HUDEP-2 (cell line): ENCODE measurements around the gene SDC3.
A peak's percentile ranks its signal among the peaks of the same experiment; 100 is the strongest.

ENCODE experiments used
- DNase-seq, 76 experiments: peaks; one replicate each; lab custom pipeline; 2025; ENCODE audit not compliant: unreplicated experiment in 76 of 76; lab: John Stamatoyannopoulos, UW

The SDC3 gene

DNA sequence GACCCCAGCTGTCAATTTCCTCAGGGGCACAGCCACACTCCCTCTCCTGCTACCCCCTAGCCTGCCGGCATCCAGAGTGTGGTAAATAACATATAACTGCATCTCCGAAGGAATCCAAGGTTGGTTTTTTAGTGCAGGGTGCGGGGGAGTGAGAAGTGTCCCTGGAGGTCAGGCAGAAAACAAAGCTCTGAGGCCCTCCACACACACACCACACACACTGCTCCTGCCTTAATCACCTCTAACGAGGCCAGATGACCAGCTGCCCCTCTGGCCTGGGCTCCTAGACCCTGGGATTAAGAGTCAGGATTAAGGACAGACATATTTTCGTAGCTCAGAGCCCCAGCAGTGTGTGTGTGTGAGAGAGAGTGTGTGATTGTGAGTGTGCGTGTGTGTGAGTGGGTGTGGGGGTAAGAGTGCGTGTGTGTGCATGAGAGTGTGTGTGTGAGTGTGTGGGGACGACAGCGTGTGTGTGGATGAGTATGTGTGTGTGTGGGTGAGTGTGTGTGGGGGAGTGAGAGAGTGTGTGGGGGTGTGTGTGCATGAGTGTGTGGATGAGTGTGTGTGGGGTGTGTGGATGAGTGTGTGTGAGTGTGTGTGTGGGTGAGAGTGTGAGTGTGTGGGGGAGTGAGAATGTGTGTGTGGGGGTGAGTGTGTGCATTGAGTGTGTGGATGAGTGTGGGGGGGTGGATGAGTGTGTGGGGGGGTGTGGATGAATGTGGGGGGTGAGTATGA lies 14.6 kb downstream of the SDC3 start:
- no peak for DNase-seq

DNA sequence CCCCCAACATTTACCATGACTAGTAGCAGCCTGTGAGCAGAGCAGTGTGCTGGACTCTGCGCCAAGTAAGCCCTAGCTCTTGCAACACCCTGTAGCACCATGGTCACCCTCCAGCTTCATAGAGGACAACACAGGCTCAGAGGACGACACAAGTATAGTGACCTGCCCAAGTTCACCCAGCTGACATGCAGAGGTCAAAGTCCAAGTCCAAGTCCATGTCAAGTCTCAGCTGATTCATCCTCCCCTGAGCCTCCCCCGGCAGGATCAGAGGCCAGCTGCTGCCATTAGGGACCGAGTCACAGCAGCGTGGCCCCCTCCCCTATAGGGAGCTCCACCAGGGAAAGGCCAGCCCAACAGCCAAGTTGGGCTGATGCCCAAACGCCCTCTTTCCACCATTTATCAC lies 15.9 kb downstream of the SDC3 start:
- DNase-seq, result no peak

DNA sequence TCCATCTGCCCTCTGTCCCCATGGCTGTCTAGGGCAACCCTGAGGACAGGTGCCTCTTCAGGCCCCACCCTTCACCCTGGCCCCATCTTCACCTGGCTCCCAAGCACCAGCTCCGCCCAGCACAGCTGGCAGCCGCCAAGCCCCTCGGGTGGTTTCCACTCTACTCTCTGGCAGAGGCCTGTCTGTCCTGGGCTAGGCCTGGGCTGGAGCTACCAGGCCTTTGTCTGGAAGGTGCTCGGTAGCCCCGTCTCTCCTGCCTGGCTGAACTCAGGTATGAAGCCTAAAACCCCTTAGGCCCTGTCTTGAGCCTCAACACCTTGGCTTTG lies 17.4 kb downstream of the SDC3 start:
- no peak for DNase-seq

DNA sequence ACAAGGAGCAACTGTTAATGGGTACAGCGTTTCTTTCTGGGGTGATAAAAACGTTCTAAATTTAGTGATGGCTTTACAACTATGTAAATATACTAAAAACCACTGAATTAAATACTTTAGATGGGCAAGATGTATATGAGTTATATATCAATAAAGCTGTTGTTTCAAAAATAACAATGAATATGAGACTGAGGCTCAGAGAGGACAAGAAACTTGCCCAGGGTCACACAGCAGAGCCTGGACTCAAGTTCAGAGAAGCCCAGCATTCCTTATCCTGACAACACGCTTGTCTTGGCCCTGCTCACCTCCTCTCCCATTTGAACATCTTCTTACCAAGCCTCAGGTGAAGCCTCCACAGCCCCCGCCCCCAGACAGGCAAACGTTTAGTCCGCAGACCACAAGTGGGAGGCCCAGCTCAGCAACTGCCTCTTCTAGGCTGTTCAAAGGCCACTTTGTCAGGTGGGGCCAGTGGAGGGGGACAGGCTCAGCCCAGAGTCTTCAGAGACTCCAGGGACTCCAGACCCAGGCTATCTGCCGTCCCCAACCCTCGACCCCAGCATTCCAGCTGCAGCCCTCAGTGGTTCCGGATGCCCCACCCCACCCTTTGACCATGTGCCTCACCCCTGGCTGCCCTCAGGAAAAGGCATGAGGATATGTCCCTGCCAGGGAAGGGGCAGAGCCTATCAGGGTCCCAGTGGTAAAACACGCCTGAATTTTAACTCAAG lies 17.9 kb downstream of the SDC3 start:
- DNase-seq, result no peak

DNA sequence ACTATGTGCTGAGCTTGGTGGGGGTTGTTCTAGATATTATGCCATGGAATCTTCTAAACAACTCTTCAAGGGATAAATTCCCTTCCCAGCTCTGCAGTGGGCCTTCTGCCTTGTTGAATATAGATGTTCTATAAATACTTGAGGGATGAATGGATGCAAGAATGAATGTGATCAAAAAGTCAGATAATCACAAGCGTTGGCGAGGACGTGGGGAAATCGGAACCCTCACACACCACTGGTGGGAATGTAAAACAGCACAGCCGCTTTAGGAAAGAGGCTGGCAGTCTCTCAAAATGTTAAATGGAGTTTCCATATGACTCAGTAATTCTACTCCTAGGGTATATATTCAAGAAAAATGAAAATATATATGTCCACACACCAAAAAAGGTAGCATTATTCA lies 19.0 kb downstream of the SDC3 start:
- no peak for DNase-seq

DNA sequence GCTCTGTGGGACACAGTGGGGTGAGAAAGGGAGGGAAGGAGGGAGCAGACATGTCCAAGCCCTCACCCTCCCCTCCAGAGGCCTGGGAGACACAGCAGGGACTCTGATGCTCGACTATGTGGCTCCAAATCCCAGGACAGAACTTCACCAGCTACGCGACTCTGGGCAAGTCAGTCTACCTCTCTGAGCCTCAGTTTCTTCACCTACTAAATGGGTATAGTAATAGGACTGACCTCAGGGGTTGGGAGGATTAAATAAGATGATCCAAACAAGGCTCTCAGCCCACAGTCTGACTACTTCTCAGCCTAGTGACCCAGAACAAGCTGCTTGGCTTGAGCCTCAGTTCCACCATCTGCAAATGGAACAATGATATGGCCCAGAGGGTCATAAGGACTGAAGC lies 19.6 kb downstream of the SDC3 start:
- no peak for DNase-seq

DNA sequence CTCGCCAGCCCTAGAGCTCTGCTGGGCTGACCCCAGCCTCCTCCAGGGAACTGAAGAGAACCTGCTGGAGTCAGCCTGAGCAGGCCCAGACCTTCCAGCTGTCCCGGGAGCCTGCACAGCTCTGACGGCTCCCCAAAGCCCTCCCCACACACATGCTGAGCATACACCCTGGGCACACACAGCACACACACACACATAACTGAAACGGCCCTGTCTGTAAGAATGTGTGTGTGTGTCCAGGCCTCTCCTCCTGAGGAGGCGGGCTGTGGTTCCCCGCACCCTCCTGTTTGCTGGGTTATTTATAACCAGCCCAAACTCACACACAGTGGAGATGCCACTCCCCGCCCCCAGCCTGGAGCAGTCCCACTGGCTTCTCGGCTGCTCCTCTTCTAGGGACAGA lies 20.2 kb downstream of the SDC3 start:
- no peak for DNase-seq

DNA sequence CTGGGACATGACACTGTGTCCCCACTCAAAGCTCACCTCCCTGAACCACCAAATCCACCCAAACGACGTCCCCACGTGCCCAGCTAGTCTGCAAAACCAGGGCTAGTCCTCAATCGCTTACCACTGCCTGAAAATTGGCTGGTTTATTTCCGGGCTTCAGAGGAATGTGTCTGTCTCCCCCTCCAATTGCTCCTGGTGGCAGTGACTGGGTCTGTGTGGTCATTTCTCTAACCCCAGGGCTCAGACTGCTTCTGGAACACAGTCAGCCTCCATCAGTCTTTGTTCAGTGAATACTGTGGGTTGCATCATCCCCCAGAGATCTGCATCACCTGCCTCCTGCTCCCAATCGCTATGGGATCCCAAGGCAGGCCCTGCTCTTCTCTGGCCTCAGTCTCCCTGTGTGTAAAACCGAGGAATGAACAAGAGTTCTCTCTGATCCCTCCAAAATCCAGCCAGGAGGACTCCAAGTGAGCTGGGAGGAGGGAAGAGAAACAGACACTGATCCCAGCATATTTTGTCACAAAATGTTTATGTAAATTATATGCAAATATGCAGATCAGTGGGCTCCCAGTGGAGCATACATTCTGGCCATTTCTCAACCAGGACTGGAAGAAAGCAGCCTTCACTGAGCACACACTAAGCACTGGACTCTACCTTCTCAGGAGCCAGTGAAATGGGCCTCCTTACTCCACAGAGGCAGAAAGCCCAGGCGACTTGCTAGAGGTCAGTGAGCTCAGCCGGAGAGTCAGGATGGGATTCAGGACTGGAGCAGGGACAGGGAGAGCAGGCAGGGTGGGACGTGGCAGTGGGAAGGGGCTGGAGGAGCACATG lies 20.9 kb downstream of the SDC3 start:
- no peak for DNase-seq

DNA sequence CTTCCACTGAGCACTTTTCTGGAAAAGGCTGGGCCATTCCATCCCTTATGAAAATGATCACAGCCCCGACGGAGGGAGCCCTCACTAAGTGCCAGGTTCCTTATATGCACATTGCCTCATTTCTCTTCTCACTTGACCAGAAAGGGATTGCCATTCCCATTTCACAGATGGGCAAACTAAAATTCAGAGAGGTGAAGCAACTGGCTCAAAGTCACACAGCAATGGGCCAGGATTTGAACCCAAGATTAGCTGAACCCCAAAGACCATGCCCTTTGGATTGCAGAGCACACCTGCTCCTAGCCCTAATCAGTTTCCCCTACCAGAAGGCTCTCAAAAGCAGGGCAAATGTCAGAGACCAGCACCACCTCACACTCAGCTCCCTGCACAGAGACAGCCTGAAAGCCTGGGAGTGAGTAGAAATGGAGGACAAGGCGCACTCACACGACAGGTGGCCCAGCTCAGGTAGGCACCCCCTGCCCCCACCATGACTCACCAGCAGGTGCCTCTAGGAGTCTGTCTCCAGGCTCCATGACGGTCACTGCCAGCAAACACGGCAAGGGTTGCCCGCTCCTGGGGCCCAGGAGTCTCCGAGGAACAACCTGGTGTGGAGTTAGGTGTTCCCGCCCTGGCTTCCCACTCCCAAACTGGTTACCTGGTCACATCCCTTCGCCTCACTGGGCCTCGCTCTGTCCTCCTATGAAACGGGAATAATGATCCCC lies 21.7 kb downstream of the SDC3 start:
- no peak for DNase-seq

DNA sequence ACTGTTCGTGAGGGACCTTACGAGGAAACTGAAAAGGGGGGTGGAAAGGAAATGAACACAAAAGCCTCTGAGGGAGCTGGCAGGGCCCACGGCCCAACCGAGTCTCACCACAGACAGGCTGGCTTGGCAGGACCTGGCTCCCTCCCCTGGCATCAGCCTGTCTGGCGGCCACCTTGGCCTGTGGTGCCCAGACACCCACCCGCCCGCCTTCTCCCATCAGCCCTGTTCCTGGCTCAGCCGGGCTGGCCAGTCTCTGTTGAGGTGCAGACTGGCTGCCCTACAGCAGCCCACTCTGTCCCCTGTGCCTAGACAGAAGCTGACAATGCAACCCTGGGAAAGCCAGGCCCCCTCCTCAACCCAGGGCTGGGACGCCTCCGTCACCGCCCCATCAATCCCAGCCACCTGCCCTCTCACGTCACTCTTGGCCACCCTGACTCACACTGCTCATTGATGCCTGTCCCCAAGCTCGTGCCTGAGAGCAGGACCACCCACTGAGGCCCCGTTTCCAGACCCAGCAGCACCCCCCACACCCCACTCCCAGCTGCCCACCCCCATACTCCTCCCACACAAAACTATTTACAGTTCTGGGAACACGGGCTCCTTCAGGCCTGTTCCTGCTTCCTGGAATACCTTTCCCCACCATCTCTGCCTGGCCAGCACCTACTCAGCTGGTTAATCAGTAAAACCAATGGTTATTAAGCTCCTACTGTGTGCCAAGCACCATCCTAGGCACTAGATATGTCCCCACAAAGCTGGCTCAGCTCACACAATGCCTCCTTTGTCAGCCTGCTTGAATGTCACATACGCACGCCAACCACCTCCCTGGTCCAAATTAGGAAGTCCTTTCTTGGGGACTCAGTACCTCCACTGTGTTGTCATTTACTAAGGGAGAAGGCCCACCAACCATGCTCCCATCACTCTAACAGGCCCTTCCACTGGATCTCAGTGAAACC lies 22.7 kb downstream of the SDC3 start:
- DNase-seq, result no peak

DNA sequence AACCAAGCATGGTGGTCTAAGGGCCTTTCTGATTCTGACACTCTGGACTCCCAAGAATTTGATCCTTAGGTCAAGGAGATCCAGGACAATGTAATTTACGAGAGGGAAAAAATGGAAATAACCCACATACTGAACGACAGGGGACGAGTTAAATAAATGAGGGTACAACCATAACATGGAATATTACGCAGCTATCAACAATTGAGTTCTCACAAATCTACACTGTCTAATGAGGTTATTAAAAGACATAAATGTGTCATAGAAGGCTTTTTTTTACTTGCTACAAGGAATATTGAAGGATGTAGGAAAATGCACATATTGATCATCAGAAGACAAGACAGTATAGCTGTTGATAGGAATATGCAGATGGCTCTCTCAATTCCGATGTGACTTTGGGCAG lies 23.8 kb downstream of the SDC3 start:
- DNase-seq, result no peak

DNA sequence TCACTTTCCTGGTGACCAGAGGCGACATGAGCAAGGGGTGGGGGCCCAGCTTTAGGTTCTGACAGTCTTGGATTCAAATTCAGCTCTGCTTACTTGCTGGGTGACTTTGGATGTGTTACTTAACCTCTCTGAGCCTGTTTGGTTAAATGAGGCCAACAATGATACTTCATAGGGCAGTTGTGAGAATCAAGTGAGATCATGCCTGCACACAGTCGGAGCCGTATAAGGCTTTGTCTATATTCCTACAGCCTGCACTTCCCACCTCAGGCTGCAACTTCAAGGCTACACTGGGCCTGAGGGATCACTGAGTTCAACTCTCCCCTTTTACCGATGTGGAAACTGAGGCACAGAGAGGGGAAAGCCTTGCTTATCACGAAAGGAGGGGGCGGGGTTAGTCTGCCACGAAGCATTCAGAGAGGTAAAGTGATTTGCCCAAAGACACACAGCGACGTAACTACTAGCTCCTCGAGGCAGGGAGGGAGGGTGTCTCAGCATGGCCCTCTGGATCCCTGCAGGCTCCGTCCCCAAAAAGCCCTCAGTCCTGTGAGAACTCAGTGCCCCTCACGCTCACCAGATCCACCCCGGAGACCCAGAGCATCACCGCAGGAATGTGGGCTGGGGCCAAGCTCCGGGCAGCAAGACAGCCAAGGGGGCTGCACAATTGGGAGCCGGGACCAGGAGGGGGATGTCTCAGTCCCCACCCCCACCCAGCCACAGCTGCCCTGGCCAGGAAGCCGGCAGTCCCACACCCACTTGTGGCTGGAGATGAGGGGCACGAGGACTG lies 25.0 kb downstream of the SDC3 start:
- DNase-seq, result no peak

DNA sequence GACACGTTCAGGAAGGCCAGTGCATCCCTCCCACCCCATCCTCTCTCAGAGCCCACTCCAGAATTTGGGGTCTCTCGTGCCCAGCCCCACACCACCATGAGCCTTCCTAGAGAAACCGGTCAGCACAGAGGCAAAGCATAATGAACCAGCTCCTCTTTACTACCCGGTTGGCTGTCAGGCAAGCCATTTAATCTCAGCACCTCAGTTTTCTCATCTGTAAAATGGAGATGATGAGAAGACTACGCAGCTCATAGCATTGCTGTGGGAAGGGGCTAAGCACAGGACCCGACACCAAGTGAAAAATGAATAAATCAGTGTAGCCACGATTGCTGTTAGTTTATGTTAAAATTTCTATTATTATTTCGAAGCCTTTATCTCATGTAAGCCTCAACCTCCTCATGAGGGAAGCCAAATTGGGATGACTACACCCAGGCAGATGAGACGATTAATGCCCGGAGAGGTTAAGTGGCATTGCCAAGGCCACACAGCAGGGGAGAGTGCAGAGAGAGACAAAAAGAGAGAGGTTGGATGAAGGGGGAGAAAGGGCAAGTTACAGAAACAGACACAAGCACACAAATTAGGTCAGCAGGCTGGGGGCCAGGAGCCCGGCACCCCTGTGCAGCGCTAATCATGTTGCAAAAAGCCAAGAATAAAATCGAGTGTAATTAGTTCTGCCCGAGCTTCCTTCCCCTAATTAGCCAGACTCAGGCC lies 25.7 kb downstream of the SDC3 start:
- no peak for DNase-seq

DNA sequence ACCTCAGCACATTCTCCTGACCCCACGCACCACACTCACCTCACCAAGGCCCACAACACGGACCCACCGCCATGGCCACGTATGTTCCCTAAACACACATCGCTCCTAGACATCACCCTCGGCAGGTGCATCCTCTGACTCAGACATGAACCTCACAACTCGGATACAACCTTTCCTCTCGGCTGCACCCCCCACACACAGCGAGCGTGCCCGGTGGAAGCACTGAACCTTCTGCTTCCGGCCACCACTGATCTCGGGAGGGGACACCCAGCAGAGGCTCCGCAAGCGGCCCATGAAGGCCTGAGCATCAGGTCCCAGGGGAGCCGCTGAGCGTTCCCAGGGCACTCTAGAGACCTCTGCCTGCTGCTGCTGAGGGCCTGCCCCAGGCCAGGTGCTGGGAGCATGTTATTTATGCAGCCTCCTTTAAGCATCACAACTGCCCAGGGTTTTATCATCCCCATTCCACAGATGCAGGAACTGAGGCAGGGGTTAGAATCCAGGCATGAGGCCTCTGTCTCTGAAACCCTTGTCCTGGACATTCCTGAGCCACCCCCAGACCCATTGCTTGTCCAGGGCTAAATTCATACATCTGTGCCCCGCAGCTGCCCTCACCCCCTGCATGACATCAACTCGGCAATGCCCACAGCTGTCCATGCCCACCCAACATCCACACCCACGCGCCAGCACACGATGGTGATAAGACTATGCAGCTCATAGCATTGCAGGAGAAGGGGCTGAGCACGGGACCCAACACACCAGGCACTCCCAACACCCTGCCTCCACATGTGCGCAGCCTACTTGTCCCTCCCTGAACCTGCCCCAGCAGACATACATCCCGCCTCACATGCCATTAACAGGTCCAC lies 27.0 kb downstream of the SDC3 start:
- peak in 2 of 76 experiments; percentile 11 to 13 for DNase-seq

DNA sequence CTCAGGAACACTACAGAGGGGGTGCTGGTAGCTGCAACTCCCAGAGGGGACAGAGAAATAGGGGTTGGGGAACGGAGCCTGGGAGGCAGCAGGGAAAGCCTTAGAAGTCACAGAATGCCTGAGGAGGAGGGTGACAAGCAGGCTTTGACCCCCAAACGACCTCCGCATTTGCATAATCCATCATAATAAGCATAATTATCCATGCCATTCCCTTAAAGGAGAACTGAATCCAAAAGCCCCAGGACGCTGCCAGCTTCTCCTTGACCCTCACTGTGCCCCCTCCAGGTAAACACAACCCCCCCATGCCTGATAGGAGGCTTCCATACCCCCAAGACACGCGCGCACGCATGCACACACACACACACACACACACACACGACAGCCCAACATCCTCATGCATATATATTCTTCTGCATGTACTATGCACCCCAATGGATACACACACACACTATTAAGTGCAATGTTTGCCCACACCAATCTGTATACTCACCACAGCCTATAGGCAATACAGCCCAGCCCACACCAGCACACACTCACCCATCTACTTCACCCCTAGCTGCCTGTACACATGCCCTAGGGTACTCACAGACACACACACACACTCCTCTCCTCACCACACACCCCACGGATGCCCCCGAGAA lies 27.8 kb downstream of the SDC3 start:
- DNase-seq, result no peak

DNA sequence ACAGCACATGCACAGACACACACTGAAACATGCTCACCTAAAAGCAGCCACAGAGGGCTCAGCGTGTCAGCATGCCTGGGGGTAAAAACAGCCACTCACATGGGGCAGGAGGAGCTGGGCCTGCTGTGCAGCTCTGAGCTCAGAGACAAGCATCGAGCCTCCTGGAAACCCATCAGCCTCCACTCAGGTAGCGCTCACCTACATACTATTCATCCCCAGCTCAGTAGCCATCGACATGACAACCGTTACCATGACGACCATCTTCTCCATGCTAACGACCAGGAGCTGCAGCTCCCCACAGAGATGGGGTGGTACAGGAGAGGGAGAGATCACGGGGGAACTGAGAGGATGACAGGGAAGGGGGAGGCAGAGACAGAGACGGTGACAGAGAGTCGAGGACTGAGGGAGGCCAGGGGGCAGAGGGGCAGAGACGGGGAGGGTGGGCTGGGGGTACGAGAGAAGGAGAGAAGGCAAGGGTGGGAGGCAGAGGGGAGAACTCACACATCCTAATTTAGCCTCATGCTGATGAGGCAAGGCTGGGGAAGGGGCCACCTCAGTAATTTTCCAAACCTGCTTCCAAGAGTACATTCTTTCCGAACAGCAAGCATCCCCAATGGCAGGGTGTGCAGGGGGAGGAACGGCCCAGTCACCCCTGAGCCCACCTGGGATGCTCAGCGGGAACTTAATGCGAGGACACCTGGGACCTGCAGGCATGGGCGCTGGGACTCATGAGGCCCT lies 28.4 kb downstream of the SDC3 start:
- no peak for DNase-seq
